ENCODE measurements around the gene CNTN5.

The CNTN5 gene

DNA sequence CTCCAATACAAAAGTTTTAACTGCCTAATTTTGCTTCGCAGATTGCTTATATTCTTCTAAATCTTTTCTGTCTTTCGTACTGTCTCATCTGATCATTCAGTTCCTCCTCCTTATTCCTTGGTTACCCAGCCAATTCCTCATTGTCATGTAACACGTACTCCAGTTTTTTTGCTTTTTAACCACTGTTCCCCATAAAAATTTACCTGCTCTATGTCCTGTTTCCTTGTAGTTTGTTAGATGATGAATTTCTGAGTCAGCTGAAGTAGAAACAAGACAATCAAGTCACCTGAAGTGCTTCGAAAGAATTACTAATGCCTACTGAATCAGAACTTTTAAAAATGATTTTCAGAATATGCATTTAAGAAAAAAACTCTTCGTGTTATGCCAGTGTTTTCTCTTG is 150.6 kb downstream of the CNTN5 start:
- Histone ChIP-seq H3K4me3 (ENCODE audit: low read length) (no peak overlapping the region), H3K36me3 (ENCODE audit: control insufficient read depth, low read depth, low read length) (no peaks in the 10 kb centered on the region), H3K27ac (ENCODE audit: low read length) (no peak overlapping the region), H3K27me3 (ENCODE audit: control insufficient read depth, insufficient read depth, low read length) (no peaks in the 10 kb centered on the region), H3K4me1 (ENCODE audit: control insufficient read depth, low read depth, low read length) (no peaks in the 10 kb centered on the region), H3K9ac (ENCODE audit: low read length) (no peak overlapping the region), H3K9me3 (ENCODE audit: control insufficient read depth, low read depth, low read length) (no peaks in the 10 kb centered on the region)

DNA sequence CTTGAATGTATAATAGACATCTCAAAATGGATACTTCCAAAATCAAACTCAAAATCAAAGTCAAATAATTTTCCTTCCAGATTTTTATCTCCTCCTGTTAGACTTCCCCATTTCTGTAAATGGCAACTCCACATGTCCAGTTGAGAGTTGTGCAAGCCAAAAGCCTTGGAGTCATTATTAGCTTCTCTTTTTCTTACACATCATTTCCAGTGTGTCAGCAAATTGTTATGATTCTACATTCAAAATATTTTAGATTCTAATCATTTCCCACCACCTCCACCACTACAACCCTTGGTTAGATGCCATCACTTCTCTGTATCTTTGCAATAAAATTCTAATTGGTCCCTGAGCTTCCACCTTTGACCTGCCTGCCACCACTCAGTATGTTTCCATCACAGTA is 155.7 kb downstream of the CNTN5 start:
- Histone ChIP-seq H3K27ac (ENCODE audit: low read length) (no peak overlapping the region), H3K9me3 (ENCODE audit: control insufficient read depth, low read depth, low read length) (no peaks in the 10 kb centered on the region), H3K36me3 (ENCODE audit: control insufficient read depth, low read depth, low read length) (no peaks in the 10 kb centered on the region), H3K9ac (ENCODE audit: low read length) (no peak overlapping the region), H3K4me1 (ENCODE audit: control insufficient read depth, low read depth, low read length) (no peaks in the 10 kb centered on the region), H3K27me3 (ENCODE audit: control insufficient read depth, insufficient read depth, low read length) (no peaks in the 10 kb centered on the region), H3K4me3 (ENCODE audit: low read length) (no peak overlapping the region)

DNA sequence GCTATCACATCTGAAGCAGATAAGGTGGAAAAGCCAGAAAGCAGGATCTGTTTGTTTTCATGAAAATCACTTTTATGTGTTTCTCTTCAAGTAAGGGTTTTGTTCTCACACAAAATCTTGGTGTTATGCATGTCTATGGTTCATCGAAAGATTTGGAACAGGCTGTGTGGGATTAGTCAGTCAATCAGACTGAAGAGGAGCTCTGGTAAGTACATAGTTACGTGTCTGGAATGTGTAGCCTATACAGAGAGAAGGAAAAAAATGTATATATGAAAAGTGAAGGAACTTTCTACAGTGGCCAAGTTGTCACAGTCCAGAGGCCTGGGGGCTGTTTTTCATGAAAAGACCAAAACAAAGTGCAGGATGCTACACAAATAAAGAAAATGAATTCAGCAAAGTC is 156.7 kb downstream of the CNTN5 start:
- H3K4me1 ChIP-seq (ENCODE audit: control insufficient read depth, low read depth, low read length): no peaks in the 10 kb centered on the region
- no peak overlapping the region for H3K9ac ChIP-seq (ENCODE audit: low read length)
- H3K27ac ChIP-seq (ENCODE audit: low read length): no peak overlapping the region
- H3K36me3 ChIP-seq (ENCODE audit: control insufficient read depth, low read depth, low read length): no peaks in the 10 kb centered on the region
- no peak overlapping the region for H3K4me3 ChIP-seq (ENCODE audit: low read length)
- no peaks in the 10 kb centered on the region for H3K27me3 ChIP-seq (ENCODE audit: control insufficient read depth, insufficient read depth, low read length)
- H3K9me3 ChIP-seq (ENCODE audit: control insufficient read depth, low read depth, low read length): no peaks in the 10 kb centered on the region

GRCh38 chr11:99184146-99184545 is 163.4 kb downstream of the CNTN5 start:
- Histone ChIP-seq H3K9ac (ENCODE audit: low read length) (no peak overlapping the region), H3K4me1 (ENCODE audit: control insufficient read depth, low read depth, low read length) (no peaks in the 10 kb centered on the region), H3K4me3 (ENCODE audit: low read length) (no peak overlapping the region), H3K9me3 (ENCODE audit: control insufficient read depth, low read depth, low read length) (no peaks in the 10 kb centered on the region), H3K36me3 (ENCODE audit: control insufficient read depth, low read depth, low read length) (no peaks in the 10 kb centered on the region), H3K27ac (ENCODE audit: low read length) (no peak overlapping the region), H3K27me3 (ENCODE audit: control insufficient read depth, insufficient read depth, low read length) (no peaks in the 10 kb centered on the region)

DNA sequence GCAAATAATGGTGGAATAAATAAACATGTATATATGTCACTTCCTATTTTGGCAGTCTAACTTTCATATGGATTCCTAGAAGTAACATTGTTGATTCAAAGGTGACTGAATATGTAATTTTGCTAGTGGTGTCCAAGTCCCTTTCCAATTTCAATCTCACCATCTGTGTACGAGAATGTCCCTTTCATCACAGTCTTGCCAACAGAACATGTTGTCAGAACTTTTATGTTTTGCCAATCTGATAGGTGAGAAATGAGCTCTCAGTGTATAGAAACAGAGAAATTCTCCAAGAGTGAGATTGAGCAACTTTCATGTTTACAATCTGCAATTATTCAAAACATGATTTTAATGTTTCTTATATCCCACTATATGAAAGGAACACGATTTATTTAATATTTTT is 167.5 kb downstream of the CNTN5 start:
- no peak overlapping the region for H3K9ac ChIP-seq (ENCODE audit: low read length)
- no peaks in the 10 kb centered on the region for H3K9me3 ChIP-seq (ENCODE audit: control insufficient read depth, low read depth, low read length)
- no peaks in the 10 kb centered on the region for H3K36me3 ChIP-seq (ENCODE audit: control insufficient read depth, low read depth, low read length)
- peaks cover 5% of the 10 kb centered on the region for H3K4me1 ChIP-seq (ENCODE audit: control insufficient read depth, low read depth, low read length)
- no peaks in the 10 kb centered on the region for H3K27me3 ChIP-seq (ENCODE audit: control insufficient read depth, insufficient read depth, low read length)
- H3K27ac ChIP-seq (ENCODE audit: low read length): no peak overlapping the region
- no peak overlapping the region for H3K4me3 ChIP-seq (ENCODE audit: low read length)

GRCh38 chr11:99192716-99193115 is 172.0 kb downstream of the CNTN5 start:
- H3K27me3 ChIP-seq (ENCODE audit: control insufficient read depth, insufficient read depth, low read length): no peaks in the 10 kb centered on the region
- no peaks in the 10 kb centered on the region for H3K36me3 ChIP-seq (ENCODE audit: control insufficient read depth, low read depth, low read length)
- no peaks in the 10 kb centered on the region for H3K9me3 ChIP-seq (ENCODE audit: control insufficient read depth, low read depth, low read length)
- H3K9ac ChIP-seq (ENCODE audit: low read length): no peak overlapping the region
- H3K4me1 ChIP-seq (ENCODE audit: control insufficient read depth, low read depth, low read length): peaks cover 18% of the 10 kb centered on the region
- no peak overlapping the region for H3K4me3 ChIP-seq (ENCODE audit: low read length)
- no peak overlapping the region for H3K27ac ChIP-seq (ENCODE audit: low read length)

DNA sequence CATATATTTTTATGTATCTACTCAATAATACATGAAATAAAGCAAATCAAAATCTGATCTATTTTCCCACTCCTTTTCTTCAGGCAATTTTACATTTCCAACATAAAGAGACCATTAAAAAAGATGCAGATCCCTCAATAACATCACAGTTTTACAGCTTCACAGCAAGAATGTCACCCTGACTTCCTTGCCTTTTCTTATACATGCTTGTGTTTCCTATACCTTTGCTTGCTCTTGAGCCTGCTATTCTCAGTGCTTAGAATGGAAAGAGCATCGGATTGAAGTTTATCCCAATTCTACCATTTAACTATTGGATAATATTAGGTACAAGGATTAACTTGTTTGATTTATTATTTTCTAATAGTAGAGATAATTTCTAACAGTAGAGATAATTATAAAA is 176.7 kb downstream of the CNTN5 start:
- H3K27me3 ChIP-seq (ENCODE audit: control insufficient read depth, insufficient read depth, low read length): no peaks in the 10 kb centered on the region
- H3K9me3 ChIP-seq (ENCODE audit: control insufficient read depth, low read depth, low read length): no peaks in the 10 kb centered on the region
- H3K36me3 ChIP-seq (ENCODE audit: control insufficient read depth, low read depth, low read length): no peaks in the 10 kb centered on the region
- H3K9ac ChIP-seq (ENCODE audit: low read length): no peak overlapping the region
- no peak overlapping the region for H3K4me3 ChIP-seq (ENCODE audit: low read length)
- H3K4me1 ChIP-seq (ENCODE audit: control insufficient read depth, low read depth, low read length): peaks cover 44% of the 10 kb centered on the region
- H3K27ac ChIP-seq (ENCODE audit: low read length): no peak overlapping the region

- Histone ChIP-seq H3K27me3 (ENCODE audit: control insufficient read depth, insufficient read depth, low read length) (no peaks in the 10 kb centered on the region), H3K36me3 (ENCODE audit: control insufficient read depth, low read depth, low read length) (no peaks in the 10 kb centered on the region), H3K9me3 (ENCODE audit: control insufficient read depth, low read depth, low read length) (no peaks in the 10 kb centered on the region), H3K4me3 (ENCODE audit: low read length) (no peak overlapping the region), H3K9ac (ENCODE audit: low read length) (no peak overlapping the region), H3K4me1 (ENCODE audit: control insufficient read depth, low read depth, low read length) (peaks cover 39% of the 10 kb centered on the region), H3K27ac (ENCODE audit: low read length) (no peak overlapping the region)
Measured at GRCh38 chr11:99198215-99198614, 177.5 kb downstream of the CNTN5 start.

GRCh38 chr11:99199341-99199740 is 178.6 kb downstream of the CNTN5 start:
- Histone ChIP-seq H3K9ac (ENCODE audit: low read length) (no peak overlapping the region), H3K36me3 (ENCODE audit: control insufficient read depth, low read depth, low read length) (no peaks in the 10 kb centered on the region), H3K27ac (ENCODE audit: low read length) (no peak overlapping the region), H3K27me3 (ENCODE audit: control insufficient read depth, insufficient read depth, low read length) (no peaks in the 10 kb centered on the region), H3K4me1 (ENCODE audit: control insufficient read depth, low read depth, low read length) (peaks cover 31% of the 10 kb centered on the region), H3K4me3 (ENCODE audit: low read length) (no peak overlapping the region), H3K9me3 (ENCODE audit: control insufficient read depth, low read depth, low read length) (no peaks in the 10 kb centered on the region)

DNA sequence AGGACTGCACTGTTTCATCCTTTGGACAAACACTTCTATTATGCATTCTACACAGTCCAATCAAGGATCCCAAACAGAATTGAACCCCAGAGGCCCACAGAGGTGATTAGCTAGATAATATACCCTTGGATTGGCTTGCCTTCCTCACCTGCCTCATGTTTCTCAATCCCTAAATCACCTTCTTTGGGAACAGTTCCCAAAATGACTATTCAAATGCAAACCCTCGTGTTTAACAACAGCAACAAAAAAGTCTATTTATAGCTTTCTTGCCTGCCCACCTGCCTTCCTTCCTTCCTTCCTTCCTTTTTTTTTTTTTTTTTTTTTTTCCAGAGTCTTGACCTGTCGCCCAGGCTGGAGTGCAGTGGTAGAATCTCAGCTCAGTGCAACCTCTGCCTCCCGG is 180.0 kb downstream of the CNTN5 start:
- no peaks in the 10 kb centered on the region for H3K9me3 ChIP-seq (ENCODE audit: control insufficient read depth, low read depth, low read length)
- no peak overlapping the region for H3K9ac ChIP-seq (ENCODE audit: low read length)
- H3K27me3 ChIP-seq (ENCODE audit: control insufficient read depth, insufficient read depth, low read length): no peaks in the 10 kb centered on the region
- peaks cover 34% of the 10 kb centered on the region for H3K4me1 ChIP-seq (ENCODE audit: control insufficient read depth, low read depth, low read length)
- H3K27ac ChIP-seq (ENCODE audit: low read length): no peak overlapping the region
- no peak overlapping the region for H3K4me3 ChIP-seq (ENCODE audit: low read length)
- H3K36me3 ChIP-seq (ENCODE audit: control insufficient read depth, low read depth, low read length): no peaks in the 10 kb centered on the region

DNA sequence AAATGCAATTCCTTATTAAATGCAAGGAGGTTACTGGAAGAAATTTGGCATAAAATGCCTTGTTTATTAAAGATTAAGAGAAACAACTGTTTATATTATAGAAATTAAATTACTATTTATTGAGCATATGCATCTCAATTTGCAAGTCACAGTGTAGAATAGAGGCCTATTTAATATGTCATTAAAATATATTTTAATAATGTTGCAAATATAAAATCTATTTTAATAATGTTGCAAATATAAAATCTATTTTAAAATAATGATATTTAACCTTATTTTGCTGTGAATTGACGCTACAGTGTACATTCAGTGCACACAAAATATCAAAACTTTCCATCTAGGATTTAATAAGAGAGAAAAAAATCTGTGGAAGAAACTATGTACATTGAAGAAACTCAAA is 188.1 kb downstream of the CNTN5 start:
- H3K27ac ChIP-seq (ENCODE audit: low read length): no peak overlapping the region
- H3K4me1 ChIP-seq (ENCODE audit: control insufficient read depth, low read depth, low read length): peaks cover 8% of the 10 kb centered on the region
- no peaks in the 10 kb centered on the region for H3K36me3 ChIP-seq (ENCODE audit: control insufficient read depth, low read depth, low read length)
- no peaks in the 10 kb centered on the region for H3K27me3 ChIP-seq (ENCODE audit: control insufficient read depth, insufficient read depth, low read length)
- H3K4me3 ChIP-seq (ENCODE audit: low read length): no peak overlapping the region
- no peaks in the 10 kb centered on the region for H3K9me3 ChIP-seq (ENCODE audit: control insufficient read depth, low read depth, low read length)
- H3K9ac ChIP-seq (ENCODE audit: low read length): no peak overlapping the region

GRCh38 chr11:99229544-99229943 is 208.8 kb downstream of the CNTN5 start:
- no peaks in the 10 kb centered on the region for H3K4me1 ChIP-seq (ENCODE audit: control insufficient read depth, low read depth, low read length)
- H3K9me3 ChIP-seq (ENCODE audit: control insufficient read depth, low read depth, low read length): no peaks in the 10 kb centered on the region
- no peaks in the 10 kb centered on the region for H3K36me3 ChIP-seq (ENCODE audit: control insufficient read depth, low read depth, low read length)
- no peak overlapping the region for H3K4me3 ChIP-seq (ENCODE audit: low read length)
- no peak overlapping the region for H3K27ac ChIP-seq (ENCODE audit: low read length)
- H3K27me3 ChIP-seq (ENCODE audit: control insufficient read depth, insufficient read depth, low read length): no peaks in the 10 kb centered on the region
- no peak overlapping the region for H3K9ac ChIP-seq (ENCODE audit: low read length)

Measured in iPS-18a (cell line).